Upper lobe of left lung (tissue), 4 donors: ENCODE measurements around the gene HRH1.

Source experiments
- CTCF ChIP-seq, 6 experiments: fragments of 450-650 bp in 4 of 6; fragments of 200-600 bp in 2 of 6; sonication (generic) in 2 of 6; IDR thresholded peaks; one replicate each; pipeline ENCODE4 v1.5.1; 2016 to 2019; ENCODE audit warnings: antibody characterized with exemption in 6 of 6
- EP300 ChIP-seq, 4 donors: sonication (generic); formaldehyde crosslinking; IDR thresholded peaks; one replicate each; pipeline ENCODE4 v1.5.1; 2017; ENCODE audit warnings: antibody characterized with exemption in 4 of 4, control low read depth in 2 of 4
- POLR2A ChIP-seq, 4 donors: fragments of 450-650 bp; IDR thresholded peaks; one replicate each; pipeline ENCODE4 v1.5.1; 2016 to 2017; ENCODE audit warnings: antibody characterized with exemption in 4 of 4, mild to moderate bottlenecking in 2 of 4
- POLR2AphosphoS5 ChIP-seq, 2 donors: sonication (generic); formaldehyde crosslinking; IDR thresholded peaks; one replicate each; pipeline ENCODE4 v1.5.1; 2017; ENCODE audit warnings: antibody characterized with exemption in 2 of 2

- TF ChIP-seq CTCF (IDR thresholded peaks at IDR 0.05) = no peak
- no peak for TF ChIP-seq POLR2A (IDR thresholded peaks at IDR 0.05)
- TF ChIP-seq POLR2AphosphoS5 (IDR thresholded peaks at IDR 0.05) = no peak
- no peak for TF ChIP-seq EP300 (IDR thresholded peaks at IDR 0.05)
Observed at GRCh38 chr3:11282250-11283138, 128.2 kb downstream of the HRH1 start.
